Kidney glomerular epithelial cell (primary cell): ENCODE results near the gene CD44.

Experiments
- DNase-seq: peaks from one replicate; lab custom pipeline; 2025; lab: John Stamatoyannopoulos, UW

Gene CD44

DNA sequence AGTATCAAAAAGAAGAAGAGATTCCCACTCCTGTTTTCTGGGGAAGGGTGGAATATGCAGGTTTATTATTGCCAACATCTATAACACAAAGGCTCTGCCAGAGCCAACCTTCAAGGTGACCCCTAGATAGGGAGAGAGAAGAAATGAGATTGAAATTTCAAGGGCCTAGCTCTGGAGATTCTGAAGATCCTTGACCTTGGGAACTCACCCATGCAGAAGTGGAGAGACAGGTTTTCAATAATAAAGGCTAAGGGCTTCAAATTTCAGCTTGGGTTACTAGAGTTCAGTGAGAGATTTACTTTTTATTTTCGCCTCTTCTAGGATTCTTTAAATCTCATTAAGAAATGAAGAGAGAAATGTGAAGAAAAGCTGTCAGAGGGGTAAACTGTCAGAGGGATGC is 98.4 kb downstream of the CD44 start:
- no peak for DNase-seq

DNA sequence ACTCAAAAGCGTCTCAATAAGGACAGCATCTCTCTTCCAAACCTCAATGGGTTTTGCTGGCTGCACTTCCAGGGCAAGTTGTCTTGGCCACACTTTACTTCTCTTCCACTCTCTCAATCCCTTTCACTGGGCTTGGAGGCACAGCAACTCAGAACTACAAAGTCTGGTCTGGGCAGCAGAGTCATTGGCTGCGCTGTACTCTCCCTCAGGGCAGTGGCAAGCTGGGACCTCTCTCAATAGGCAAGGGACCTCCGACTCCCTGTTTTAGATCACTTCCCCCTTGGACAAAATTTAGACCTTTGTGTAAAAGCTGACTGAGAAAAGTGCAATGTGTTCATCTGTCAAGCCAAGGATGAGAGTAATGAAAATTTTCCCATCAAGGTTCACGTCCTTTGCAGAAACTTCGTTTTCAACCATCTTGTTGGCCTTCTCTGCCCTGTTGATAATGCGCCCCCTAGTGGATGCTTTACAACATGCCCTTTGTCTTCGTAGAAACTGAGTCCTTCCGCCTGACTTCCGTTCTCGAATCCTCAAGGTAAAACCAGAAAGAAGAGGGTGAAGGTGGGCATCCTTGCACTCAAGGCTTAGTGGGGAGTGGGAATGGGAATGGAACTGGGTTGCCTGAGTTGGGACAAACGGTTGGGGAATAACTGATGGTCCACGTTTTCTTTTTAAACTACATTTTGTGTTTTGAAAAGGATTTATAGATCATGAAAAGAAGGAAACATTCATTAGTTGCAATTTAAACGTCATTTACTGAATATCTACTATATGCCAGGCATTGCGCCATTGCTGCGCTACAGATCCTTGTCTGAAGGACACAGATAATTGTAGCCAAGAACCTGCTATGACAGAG is 99.1 kb downstream of the CD44 start:
- no peak for DNase-seq

GRCh38 chr11:35238882-35239281 is 99.9 kb downstream of the CD44 start:
- no peak for DNase-seq

- no peak for DNase-seq
Observed at GRCh38 chr11:35239471-35240075, 100.6 kb downstream of the CD44 start.

DNA sequence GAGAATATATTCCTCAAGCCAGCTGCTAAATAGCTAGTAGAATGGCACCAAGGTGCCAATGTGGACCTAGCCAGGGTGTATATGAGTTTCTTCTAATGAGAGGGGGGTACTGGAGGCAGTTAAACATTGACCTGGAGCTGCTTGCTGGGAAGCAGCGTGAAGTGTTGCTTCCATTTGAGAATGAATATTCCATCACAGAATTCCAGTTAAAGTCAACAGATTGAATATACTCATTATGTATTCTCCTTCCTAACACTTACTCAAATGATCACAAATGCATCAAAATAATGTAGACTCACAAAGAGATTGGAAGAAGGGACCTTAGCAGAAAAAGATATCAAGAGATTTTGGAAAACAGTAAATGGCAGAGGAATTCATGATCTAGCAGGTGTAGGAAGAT is 102.1 kb downstream of the CD44 start:
- DNase-seq: no peak

- no peak for DNase-seq
Observed at GRCh38 chr11:35241531-35241930, 102.6 kb downstream of the CD44 start.

GRCh38 chr11:35242412-35243242 is 103.7 kb downstream of the CD44 start:
- no peak for DNase-seq

- no peak for DNase-seq
Observed at GRCh38 chr11:35243774-35244173, 104.8 kb downstream of the CD44 start.

DNA sequence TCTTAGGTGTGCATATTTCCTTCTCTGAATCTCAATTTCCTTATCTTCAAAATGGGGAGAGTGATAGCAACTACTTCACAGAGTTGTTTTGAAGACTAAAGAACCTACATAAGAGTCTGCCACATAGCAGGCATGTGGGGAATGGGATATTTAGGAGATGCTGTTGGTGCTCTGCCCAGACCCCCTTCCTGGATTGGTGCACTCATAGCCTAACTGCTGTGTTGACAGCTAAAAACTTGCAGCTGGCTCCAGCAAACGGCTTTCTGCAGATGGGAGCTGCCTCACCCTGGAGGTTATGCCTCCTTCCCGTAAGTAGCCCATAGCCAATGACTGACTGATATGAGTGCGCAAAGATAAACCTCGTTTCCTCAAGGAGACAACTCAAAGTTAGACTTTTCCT is 106.1 kb downstream of the CD44 start:
- no peak for DNase-seq

DNA sequence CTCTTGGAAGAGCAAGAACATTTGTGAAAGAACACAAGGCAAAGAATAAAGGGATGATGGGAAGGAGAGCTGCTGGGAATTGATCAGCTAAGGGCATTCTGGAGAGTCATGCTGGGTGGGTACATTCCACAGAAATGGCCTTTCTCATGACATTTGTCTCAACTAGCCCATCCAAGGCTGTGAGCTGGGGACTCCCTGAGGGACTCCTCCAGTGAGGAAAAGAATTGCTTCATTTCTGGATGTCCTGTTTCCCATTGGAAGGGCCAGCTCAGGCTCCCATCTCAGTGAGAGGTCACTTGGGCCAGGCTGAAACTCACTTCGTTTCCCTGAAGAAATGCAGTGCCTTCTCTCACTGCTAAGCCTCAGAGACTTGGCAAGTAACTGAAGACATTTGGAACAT is 106.8 kb downstream of the CD44 start:
- no peak for DNase-seq

DNA sequence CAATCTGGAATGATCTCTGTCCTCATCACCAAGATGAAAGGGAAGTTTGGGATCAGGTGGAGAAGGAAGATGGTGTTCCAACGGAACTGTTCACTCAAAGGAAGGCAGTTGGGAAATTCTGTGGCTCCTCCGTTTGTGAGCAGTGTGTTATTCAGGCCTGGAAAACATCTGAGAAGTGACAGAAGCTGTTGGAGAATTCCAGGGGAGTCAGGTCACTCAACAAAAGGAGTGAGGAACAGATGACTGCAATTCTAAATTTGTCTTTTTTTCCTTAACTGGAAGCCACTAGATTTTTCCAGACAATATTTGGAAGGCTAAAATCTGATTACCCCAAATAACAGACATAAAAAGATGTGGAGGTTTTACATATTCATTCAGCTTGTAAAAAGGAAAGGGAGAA is 107.8 kb downstream of the CD44 start:
- DNase-seq: no peak

GRCh38 chr11:35247428-35247827 is 108.5 kb downstream of the CD44 start:
- DNase-seq: no peak

GRCh38 chr11:35247863-35248262 is 108.9 kb downstream of the CD44 start:
- no peak for DNase-seq

DNA sequence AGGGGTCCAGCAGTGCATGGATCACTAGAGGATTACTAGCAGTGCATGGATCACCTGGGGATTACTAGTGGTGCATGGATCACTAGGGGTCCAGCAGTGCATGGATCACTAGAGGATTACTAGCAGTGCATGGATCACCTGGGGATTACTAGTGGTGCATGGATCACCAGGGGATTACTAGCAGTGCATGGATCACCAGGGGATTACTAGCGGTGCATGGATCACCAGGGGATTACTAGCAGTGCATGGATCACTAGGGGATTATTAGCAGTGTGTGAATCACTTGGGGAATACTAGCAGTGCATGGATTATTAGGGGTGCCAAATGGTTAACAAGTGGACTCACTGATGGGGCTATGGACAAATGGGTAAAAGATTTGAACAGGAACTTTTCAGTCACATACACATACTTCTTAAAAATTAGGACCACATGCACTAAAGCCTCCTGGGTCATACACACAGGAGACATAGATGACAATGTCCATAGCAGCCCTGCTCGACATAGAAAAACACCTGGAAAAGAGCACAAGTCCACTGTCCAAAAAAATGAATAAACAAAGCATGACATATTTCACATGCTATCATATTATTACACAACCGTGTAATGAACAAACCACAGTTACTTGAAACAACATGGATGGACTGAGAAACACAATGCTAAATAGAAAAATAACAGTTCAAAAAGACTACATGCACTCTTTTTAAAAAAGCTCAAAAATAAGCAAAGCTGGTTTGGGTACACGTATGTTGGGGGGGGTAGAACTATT is 109.8 kb downstream of the CD44 start:
- no peak for DNase-seq

DNA sequence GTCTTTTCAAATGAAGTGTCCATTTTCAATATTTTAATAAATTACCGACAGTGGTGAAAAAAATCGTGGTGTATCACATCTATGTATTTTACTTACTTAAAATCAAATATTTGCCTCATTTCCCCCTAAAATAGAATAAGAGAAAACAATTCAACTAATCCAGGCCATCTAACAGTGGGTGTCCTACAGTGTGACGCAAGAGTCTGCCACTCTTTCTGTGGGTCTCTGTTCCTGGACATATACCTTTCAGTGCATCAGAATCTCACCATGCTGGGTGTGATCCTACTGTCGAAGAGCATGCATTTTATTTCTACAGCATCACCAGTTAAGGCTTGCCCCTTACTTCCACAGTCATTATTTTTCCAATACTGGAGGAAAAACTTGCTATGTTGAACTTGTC is 111.2 kb downstream of the CD44 start:
- DNase-seq: no peak

DNA sequence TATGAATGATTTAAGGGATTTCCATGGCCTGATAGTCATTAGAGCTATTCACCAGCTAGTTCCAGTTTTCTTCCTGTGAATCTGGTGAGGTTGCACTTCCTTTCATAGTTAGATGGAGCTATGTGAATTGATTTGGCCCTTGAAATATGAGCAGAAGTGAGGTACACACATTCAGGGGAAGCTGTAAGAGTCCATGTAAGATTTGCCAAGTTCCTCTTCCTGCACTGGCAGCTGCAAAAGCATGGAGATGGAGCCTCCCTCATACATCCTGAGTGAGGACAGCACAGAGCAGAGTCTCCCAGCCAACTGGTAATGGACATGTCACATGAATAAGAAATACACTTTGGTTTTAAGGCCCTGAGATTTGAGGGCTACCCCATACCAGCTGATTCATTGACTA is 111.7 kb downstream of the CD44 start:
- no peak for DNase-seq

- DNase-seq: no peak
Observed at GRCh38 chr11:35253237-35253636, 114.3 kb downstream of the CD44 start.

GRCh38 chr11:35255514-35255913 is 116.5 kb downstream of the CD44 start:
- no peak for DNase-seq

- no peak for DNase-seq
Observed at GRCh38 chr11:35256296-35256695, 117.3 kb downstream of the CD44 start.

- no peak for DNase-seq
Observed at GRCh38 chr11:35257281-35257680, 118.3 kb downstream of the CD44 start.

DNA sequence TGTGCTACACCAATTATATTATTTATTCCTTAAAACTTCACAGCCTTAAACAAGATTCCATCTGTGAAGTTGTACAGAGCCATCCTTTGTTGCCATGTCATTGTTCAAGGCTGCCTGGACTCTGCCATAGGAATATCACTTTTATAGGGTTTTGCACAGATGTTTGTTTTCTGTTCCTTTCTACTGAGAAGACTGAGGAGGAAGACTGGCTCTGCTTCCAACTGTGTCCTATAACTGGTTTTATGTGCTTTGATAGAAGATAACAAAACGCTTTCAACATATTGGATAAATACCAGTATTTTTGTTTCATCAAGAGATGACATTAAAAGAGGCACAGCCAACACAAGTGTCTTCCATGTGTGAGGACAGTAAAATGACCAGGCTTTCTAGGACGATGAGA is 120.6 kb downstream of the CD44 start:
- DNase-seq: no peak

DNA sequence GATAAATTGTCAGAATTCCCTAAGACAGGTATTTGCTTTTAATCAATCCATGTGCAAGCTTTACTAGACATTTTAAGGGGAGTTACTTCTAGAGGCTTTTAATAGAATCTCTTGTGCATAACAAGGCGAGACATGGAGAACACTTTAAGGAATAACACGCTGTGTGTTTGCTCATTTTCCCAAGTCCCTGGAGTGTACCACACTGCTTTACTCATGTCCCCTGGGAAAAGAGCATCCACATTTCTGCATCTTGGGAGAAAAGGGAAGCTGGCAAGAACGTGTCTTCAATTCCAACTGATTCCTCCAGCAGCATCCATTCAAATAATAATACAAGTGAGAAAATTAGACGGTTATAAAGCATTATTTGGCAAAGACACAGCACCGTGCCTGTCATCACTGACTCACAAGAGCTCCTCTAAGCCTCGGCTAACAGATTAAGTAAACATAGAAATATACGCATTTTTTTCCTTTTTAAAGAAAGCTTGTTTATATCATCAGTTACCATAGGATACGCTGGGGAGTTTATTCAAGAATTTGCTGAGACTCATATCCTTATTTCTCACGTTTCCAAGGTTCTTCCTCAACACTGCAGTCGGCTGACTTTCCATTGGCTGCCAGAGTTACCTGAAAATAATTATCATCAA is 121.5 kb downstream of the CD44 start:
- no peak for DNase-seq
